Erythroblast (primary cell): ENCODE data around the gene KLHL29.

Source experiments
- GATA1 ChIP-seq: IDR thresholded peaks from 2 replicates; pipeline ENCODE4 v1.6.1; 2011; ENCODE audit warnings: low read depth, mild to moderate bottlenecking, control low read depth, low read length, moderate library complexity
- POLR2A ChIP-seq: IDR thresholded peaks from 2 replicates; pipeline ENCODE4 v1.6.1; 2011; ENCODE audit warnings: mild to moderate bottlenecking, low read length

- TF ChIP-seq POLR2A (no peak), GATA1 (no peak)
Observed at GRCh38 chr2:23422089-23423061, 37.4 kb downstream of the KLHL29 start.
